ENCODE data around the gene ITGA5. TPM values are rescaled to one million over a fixed set of nuclear protein-coding genes. Genes with fewer than 3 reads are reported as not detected.

ITGA5 gene
- total RNA-seq, 1 donor from 2014 or later: 102 TPM

- ATAC-seq (no peak), DNase-seq (no peak)
- Histone ChIP-seq H3K9me3 (no peaks in the 10 kb centered on the region), H3K4me1 (peaks cover 3% of the 10 kb centered on the region), H3K36me3 (no peaks in the 10 kb centered on the region), H3K27ac (no peak overlapping the region), H3K4me3 (no peak overlapping the region), H3K27me3 (no peaks in the 10 kb centered on the region)
- intact Hi-C loops (cut with DNase I): no loop called here
- no peak for TF ChIP-seq CTCF (IDR thresholded peaks at IDR 0.05)
These were observed 25.1 kb upstream of the ITGA5 start for GRCh38 chr12:54444206-54444605.

- Histone ChIP-seq H3K9me3 (no peaks in the 10 kb centered on the region), H3K36me3 (no peaks in the 10 kb centered on the region), H3K4me3 (no peak overlapping the region), H3K27ac (no peak overlapping the region), H3K4me1 (peaks cover 6% of the 10 kb centered on the region), H3K27me3 (no peaks in the 10 kb centered on the region)
- no peak for ATAC-seq
- no peak for TF ChIP-seq CTCF (IDR thresholded peaks at IDR 0.05)
- intact Hi-C loops (cut with DNase I): no loop called here
- no peak for DNase-seq
These were observed 24.4 kb upstream of the ITGA5 start for GRCh38 chr12:54443446-54443845.

- intact Hi-C loops (cut with DNase I): no loop called here
These were observed 23.9 kb upstream of the ITGA5 start for GRCh38 chr12:54442961-54443360.

GRCh38 chr12:54442099-54442498 lies 23.0 kb upstream of the ITGA5 start:
- no peaks in the 10 kb centered on the region for H3K9me3 ChIP-seq
- H3K4me1 ChIP-seq: peaks cover 6% of the 10 kb centered on the region
- TF ChIP-seq CTCF (IDR thresholded peaks at IDR 0.05): no peak
- intact Hi-C loops (cut with DNase I): no loop called here
- no peak overlapping the region for H3K4me3 ChIP-seq
- no peaks in the 10 kb centered on the region for H3K36me3 ChIP-seq
- ATAC-seq: no peak
- H3K27me3 ChIP-seq: no peaks in the 10 kb centered on the region
- H3K27ac ChIP-seq: no peak overlapping the region
- DNase-seq: no peak

More at GRCh38 chr12:54442961-54443360, 23.9 kb upstream of the ITGA5 start:
- H3K36me3 ChIP-seq: no peaks in the 10 kb centered on the region
- no peak for TF ChIP-seq CTCF (IDR thresholded peaks at IDR 0.05)
- H3K27me3 ChIP-seq: no peaks in the 10 kb centered on the region
- H3K27ac ChIP-seq: no peak overlapping the region
- no peaks in the 10 kb centered on the region for H3K9me3 ChIP-seq
- H3K4me3 ChIP-seq: no peak overlapping the region
- no peak for ATAC-seq
- no peak for DNase-seq
- H3K4me1 ChIP-seq: peaks cover 6% of the 10 kb centered on the region

- H3K27me3 ChIP-seq: no peaks in the 10 kb centered on the region
- H3K9me3 ChIP-seq: no peaks in the 10 kb centered on the region
- DNase-seq: no peak
- H3K27ac ChIP-seq: no peak overlapping the region
- peak; percentile 96 for ATAC-seq
- TF ChIP-seq CTCF (IDR thresholded peaks at IDR 0.05): peak; percentile 81
- no peak overlapping the region for H3K4me3 ChIP-seq
- intact Hi-C loops (cut with DNase I): loop anchor here (2.0 kb wide), 1 partner anchor 41 kb away; no protein-coding TSS in a partner anchor
- H3K36me3 ChIP-seq: no peaks in the 10 kb centered on the region
- H3K4me1 ChIP-seq: peaks cover 6% of the 10 kb centered on the region
These were observed 20.6 kb upstream of the ITGA5 start for GRCh38 chr12:54439521-54440255.
